ENCODE results near the gene PDCL3.

GRCh38 chr2:100623033-100623715 is 60.4 kb downstream of the PDCL3 start:
- TF ChIP-seq POLR2A (IDR thresholded peaks at IDR 0.05) (no peak), EP300 (IDR thresholded peaks at IDR 0.05) (no peak)
- TF ChIP-seq, protein P1, sequence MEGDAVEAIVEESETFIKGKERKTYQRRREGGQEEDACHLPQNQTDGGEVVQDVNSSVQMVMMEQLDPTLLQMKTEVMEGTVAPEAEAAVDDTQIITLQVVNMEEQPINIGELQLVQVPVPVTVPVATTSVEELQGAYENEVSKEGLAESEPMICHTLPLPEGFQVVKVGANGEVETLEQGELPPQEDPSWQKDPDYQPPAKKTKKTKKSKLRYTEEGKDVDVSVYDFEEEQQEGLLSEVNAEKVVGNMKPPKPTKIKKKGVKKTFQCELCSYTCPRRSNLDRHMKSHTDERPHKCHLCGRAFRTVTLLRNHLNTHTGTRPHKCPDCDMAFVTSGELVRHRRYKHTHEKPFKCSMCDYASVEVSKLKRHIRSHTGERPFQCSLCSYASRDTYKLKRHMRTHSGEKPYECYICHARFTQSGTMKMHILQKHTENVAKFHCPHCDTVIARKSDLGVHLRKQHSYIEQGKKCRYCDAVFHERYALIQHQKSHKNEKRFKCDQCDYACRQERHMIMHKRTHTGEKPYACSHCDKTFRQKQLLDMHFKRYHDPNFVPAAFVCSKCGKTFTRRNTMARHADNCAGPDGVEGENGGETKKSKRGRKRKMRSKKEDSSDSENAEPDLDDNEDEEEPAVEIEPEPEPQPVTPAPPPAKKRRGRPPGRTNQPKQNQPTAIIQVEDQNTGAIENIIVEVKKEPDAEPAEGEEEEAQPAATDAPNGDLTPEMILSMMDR (IDR thresholded peaks at IDR 0.05), result no peak

All from ovary (tissue), 3 donors.